Sigmoid colon (tissue), 7 donors: ENCODE measurements around the gene KLHL28. TPM values are rescaled to one million over a fixed set of nuclear protein-coding genes. Genes with fewer than 3 reads are reported as not detected.
A peak's percentile ranks its signal among the peaks of the same experiment; 100 is the strongest.

Experiments
- DNase-seq: peaks from one replicate; pipeline ENCODE4 v3.0.0-alpha.2; 2019
- H3K27ac ChIP-seq, 4 donors: fragments of 200-600 bp; sonication (generic); one replicate each; pipeline ENCODE4 v1.5.1; 2016 to 2019; ENCODE audit warnings: mild to moderate bottlenecking in 1 of 4
- H3K27me3 ChIP-seq, 3 donors: fragments of 200-600 bp; sonication (generic); one replicate each; pipeline ENCODE4 v1.5.1; 2019; ENCODE audit warnings: mild to moderate bottlenecking in 1 of 3
- H3K36me3 ChIP-seq, 4 donors: fragments of 200-600 bp; sonication (generic); one replicate each; pipeline ENCODE4 v1.5.1; 2016 to 2019
- H3K4me1 ChIP-seq, 4 donors: fragments of 200-600 bp; sonication (generic); one replicate each; pipeline ENCODE4 v1.5.1; 2017 to 2019
- H3K4me3 ChIP-seq, 4 donors: fragments of 200-600 bp; sonication (generic); one replicate each; pipeline ENCODE4 v1.5.1; 2017 to 2019; ENCODE audit warnings: mild to moderate bottlenecking in 2 of 4, moderate library complexity in 1 of 4
- H3K9me3 ChIP-seq, 4 donors: fragments of 200-600 bp in 3 of 4; sonication (generic) in 3 of 4; one replicate each; pipeline versions ENCODE4 v1.5.1 to v1.6.1; 2013 to 2019
- EP300 ChIP-seq, 4 donors: sonication (generic); formaldehyde crosslinking; IDR thresholded peaks; one replicate each; pipeline ENCODE4 v1.6.1; 2017; ENCODE audit warnings: antibody characterized with exemption in 4 of 4
- POLR2A ChIP-seq, 2 donors: fragments of 450-650 bp; IDR thresholded peaks; one replicate each; pipeline ENCODE4 v1.6.1; 2016; ENCODE audit warnings: antibody characterized with exemption in 2 of 2, mild to moderate bottlenecking in 2 of 2, moderate library complexity in 2 of 2
- POLR2AphosphoS5 ChIP-seq, 4 donors: sonication (generic); formaldehyde crosslinking; IDR thresholded peaks; one replicate each; pipeline ENCODE4 v1.6.1; 2017; ENCODE audit warnings: antibody characterized with exemption in 4 of 4
- WGBS, 2 donors: extraction: QIAGEN DNeasy Blood & Tissue Kit; methylation state at CpG; one replicate each; pipeline ENCODE4 v1.1.7; 2013; 5-methylcytosine and 5-hydroxymethylcytosine counted together
- intact Hi-C: fragments of 100-400 bp; cut with DNase I; formaldehyde crosslinking; loops from one replicate; pipeline ENCODE4 v1.15.1; 2023
- polyA plus RNA-seq, 3 donors: library from polyadenylated mRNA; stranded (reverse); fragments of 200-250 nt; gene quantifications; one replicate each; pipeline ENCODE4 v1.2.3, GENCODE V29; 2013
- total RNA-seq, 4 donors: library from RNA; depleted of rRNA; stranded (reverse); fragments of >200 nt; gene quantifications; one replicate each; pipeline ENCODE4 v1.1.0, GENCODE V29; 2016
- TF ChIP-seq, protein P1 (sequence below), 4 experiments: fragments of 450-650 bp in 3 of 4; fragments of 200-600 bp in 1 of 4; IDR thresholded peaks; one replicate each; pipeline ENCODE4 v1.5.1; 2016 to 2019; ENCODE audit warnings: antibody characterized with exemption in 4 of 4, mild to moderate bottlenecking in 3 of 4, moderate library complexity in 2 of 4
- donor health status: healthy with polysubstance abuse.
- donor health status: Bipolar disorder and iron deficiency.
- donor health status: healthy.

The KLHL28 gene
- total and polyA plus RNA-seq, 7 donors, result 3.0 to 16.5 (median 9.0) TPM

DNA sequence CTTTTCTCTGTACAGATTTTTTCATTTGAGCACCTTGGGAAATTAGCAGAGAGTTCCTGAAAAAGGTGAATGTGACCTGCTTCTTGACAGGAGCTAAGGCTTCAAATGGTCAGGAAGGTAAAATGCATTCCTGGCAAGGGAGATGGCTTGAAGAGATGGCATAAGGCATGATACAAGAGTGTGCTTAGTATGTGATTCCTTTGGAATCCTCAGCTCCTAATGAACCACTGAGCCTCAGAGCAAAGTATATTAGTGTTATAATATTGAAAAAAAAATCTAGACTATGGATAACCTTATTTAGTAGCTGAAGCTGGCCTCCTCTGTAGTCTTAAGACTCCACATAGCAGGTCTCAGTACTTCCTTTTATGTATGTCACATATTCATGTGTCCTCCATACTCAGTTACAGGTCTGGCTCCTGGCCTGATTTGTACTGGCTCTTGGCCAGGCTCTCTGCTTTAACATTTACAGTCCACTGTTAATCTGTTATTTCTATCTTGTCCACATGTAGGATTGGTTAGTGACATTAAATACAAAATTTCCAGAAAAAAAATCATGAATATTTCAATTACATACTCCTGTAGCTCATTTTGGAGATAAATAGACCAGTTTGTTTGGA is 18.1 kb upstream of the KLHL28 start:
- no peaks in the 10 kb centered on the region for H3K27me3 ChIP-seq
- intact Hi-C loops, result no loop called here
- H3K4me1 ChIP-seq, result peaks cover 0 to 30% (median 15%) of the 10 kb centered on the region in 4 donors
- TF ChIP-seq EP300 (IDR thresholded peaks at IDR 0.05), result no peak
- no peak overlapping the region for H3K4me3 ChIP-seq
- peak; percentile 71 for DNase-seq
- H3K9me3 ChIP-seq, result no peaks in the 10 kb centered on the region
- no peaks in the 10 kb centered on the region for H3K36me3 ChIP-seq
- peak overlapping the region in 2 of 4 donors; percentile 2 to 20 for H3K27ac ChIP-seq

DNA sequence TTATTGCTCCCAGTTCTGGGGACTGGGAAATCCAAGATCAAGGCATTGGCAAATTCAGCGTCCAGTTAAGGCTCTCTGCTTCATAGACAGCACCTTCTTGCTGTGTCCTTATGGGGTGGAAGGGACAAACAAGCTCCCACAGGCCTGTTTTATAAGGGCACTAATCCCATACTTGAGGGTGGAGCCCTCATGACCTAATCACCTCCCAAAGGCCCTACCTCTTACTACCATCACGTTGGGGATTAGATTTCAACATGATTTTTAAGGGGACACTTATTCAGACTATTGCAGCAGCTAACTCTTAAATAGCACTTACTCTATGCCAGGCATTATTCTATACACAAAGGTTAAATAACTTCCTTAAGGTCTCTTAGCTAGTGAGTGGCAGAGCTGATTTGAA is 17.5 kb upstream of the KLHL28 start:
- intact Hi-C loops, result no loop called here

DNA sequence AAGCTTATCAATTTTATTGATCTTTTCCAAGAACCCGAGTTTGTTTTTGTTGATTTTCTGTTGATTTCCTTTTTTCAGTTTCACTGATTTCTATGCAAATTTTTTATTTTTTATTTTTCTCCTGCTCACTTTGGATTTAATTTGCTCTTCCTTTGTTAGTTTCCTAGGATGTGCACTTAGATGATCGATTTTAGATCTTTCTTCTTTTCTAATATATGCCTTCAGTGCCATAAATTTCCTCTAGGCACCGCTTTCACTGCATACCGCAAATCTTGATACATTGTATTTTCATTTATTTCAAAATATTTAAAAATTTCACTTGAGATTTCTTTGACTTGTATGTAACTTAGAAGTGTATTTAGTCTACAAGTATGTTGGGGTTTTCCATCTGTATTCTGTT is 9.7 kb upstream of the KLHL28 start:
- DNase-seq, result no peak
- Histone ChIP-seq H3K4me3 (no peak overlapping the region), H3K4me1 (peaks cover 0 to 31% (median 25%) of the 10 kb centered on the region in 4 donors), H3K27me3 (no peaks in the 10 kb centered on the region), H3K36me3 (peaks cover 0 to 7% (median 0%) of the 10 kb centered on the region in 4 donors), H3K9me3 (no peaks in the 10 kb centered on the region), H3K27ac (no peak overlapping the region)
- 95 to 96% methylated on average over 4 of the region's 4 CpGs for WGBS, 2 donors
- no peak for TF ChIP-seq POLR2A (IDR thresholded peaks at IDR 0.05)
- no peak for TF ChIP-seq EP300 (IDR thresholded peaks at IDR 0.05)
- TF ChIP-seq, protein P1, sequence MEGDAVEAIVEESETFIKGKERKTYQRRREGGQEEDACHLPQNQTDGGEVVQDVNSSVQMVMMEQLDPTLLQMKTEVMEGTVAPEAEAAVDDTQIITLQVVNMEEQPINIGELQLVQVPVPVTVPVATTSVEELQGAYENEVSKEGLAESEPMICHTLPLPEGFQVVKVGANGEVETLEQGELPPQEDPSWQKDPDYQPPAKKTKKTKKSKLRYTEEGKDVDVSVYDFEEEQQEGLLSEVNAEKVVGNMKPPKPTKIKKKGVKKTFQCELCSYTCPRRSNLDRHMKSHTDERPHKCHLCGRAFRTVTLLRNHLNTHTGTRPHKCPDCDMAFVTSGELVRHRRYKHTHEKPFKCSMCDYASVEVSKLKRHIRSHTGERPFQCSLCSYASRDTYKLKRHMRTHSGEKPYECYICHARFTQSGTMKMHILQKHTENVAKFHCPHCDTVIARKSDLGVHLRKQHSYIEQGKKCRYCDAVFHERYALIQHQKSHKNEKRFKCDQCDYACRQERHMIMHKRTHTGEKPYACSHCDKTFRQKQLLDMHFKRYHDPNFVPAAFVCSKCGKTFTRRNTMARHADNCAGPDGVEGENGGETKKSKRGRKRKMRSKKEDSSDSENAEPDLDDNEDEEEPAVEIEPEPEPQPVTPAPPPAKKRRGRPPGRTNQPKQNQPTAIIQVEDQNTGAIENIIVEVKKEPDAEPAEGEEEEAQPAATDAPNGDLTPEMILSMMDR (IDR thresholded peaks at IDR 0.05), result no peak
- intact Hi-C loops, result no loop called here

More for the DNA sequence above, 17.5 kb upstream of the KLHL28 start:
- 65 to 84% methylated on average over 2 of the region's 2 CpGs for WGBS, 2 donors
- H3K4me1 ChIP-seq, result peaks cover 0 to 30% (median 15%) of the 10 kb centered on the region in 4 donors
- no peak for DNase-seq
- H3K27me3 ChIP-seq, result no peaks in the 10 kb centered on the region
- H3K36me3 ChIP-seq, result no peaks in the 10 kb centered on the region
- TF ChIP-seq, protein P1 (IDR thresholded peaks at IDR 0.05), result no peak
- no peak for TF ChIP-seq POLR2A (IDR thresholded peaks at IDR 0.05)
- no peak for TF ChIP-seq EP300 (IDR thresholded peaks at IDR 0.05)
- no peak for TF ChIP-seq POLR2AphosphoS5 (IDR thresholded peaks at IDR 0.05)
- peak overlapping the region in 1 of 4 donors; percentile 2 for H3K27ac ChIP-seq
- H3K4me3 ChIP-seq, result no peak overlapping the region
- H3K9me3 ChIP-seq, result no peaks in the 10 kb centered on the region

DNA sequence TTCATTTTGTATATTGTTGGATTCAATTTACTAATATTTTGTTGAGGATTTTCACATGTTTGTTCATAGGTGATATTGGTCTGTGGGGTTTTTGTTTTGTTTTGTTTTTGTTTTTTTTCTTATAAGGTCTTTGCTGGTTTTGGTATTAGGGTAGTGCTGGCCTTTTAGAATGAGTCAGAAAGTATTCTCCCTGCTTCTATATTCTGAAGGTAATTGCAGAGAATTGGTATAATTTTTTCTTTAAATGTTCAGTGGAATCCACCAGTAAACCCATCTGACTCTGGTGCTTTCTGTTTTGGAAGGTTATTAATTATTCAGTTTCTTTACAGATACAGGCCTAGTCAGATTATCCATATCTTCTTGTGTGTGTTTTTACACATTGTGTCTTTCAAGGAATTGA is 9.2 kb upstream of the KLHL28 start:
- Histone ChIP-seq H3K27ac (no peak overlapping the region), H3K9me3 (no peaks in the 10 kb centered on the region), H3K36me3 (peaks cover 0 to 7% (median 0%) of the 10 kb centered on the region in 4 donors), H3K4me1 (peaks cover 0 to 37% (median 30%) of the 10 kb centered on the region in 4 donors), H3K27me3 (no peaks in the 10 kb centered on the region), H3K4me3 (no peak overlapping the region)
- TF ChIP-seq POLR2AphosphoS5 (IDR thresholded peaks at IDR 0.05) (no peak), EP300 (IDR thresholded peaks at IDR 0.05) (no peak), POLR2A (IDR thresholded peaks at IDR 0.05) (no peak)
- TF ChIP-seq, protein P1 (IDR thresholded peaks at IDR 0.05), result no peak
- no peak for DNase-seq
- intact Hi-C loops, result no loop called here

DNA sequence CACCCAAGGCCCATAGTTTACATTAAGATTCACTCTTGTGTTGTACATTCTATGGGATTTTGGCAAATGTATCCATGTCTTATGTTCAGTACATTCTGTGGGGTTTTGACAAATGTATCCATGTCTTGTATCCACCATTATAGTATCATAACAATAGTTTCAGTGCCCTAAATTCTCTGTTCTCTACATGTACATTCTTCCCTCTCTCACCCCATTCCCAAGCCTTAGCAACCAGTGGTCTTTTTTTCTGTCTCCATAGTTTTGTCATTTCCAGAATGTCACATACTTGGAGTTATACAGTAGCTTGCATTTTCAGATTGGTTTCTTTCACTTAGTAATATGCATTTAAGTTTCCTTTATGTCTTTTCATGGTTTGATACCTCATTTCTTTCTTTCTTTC is 7.0 kb upstream of the KLHL28 start:
- no peak for DNase-seq
- Histone ChIP-seq H3K4me1 (peaks cover 0 to 59% (median 46%) of the 10 kb centered on the region in 4 donors), H3K27me3 (no peaks in the 10 kb centered on the region), H3K27ac (no peak overlapping the region), H3K4me3 (no peak overlapping the region), H3K9me3 (no peaks in the 10 kb centered on the region), H3K36me3 (peaks cover 0 to 7% (median 0%) of the 10 kb centered on the region in 4 donors)
- no peak for TF ChIP-seq POLR2A (IDR thresholded peaks at IDR 0.05)
- TF ChIP-seq EP300 (IDR thresholded peaks at IDR 0.05), result no peak
- TF ChIP-seq, protein P1 (IDR thresholded peaks at IDR 0.05), result no peak
- TF ChIP-seq POLR2AphosphoS5 (IDR thresholded peaks at IDR 0.05), result no peak
- intact Hi-C loops, result no loop called here
